ENCODE results near the gene SLC35F6. TPM values are rescaled to one million over a fixed set of nuclear protein-coding genes. Genes with fewer than 3 reads are reported as not detected.

SLC35F6 gene
- total RNA-seq, 4 donors from 2014 or later: 76.3 to 114 (median 86.2) TPM

DNA sequence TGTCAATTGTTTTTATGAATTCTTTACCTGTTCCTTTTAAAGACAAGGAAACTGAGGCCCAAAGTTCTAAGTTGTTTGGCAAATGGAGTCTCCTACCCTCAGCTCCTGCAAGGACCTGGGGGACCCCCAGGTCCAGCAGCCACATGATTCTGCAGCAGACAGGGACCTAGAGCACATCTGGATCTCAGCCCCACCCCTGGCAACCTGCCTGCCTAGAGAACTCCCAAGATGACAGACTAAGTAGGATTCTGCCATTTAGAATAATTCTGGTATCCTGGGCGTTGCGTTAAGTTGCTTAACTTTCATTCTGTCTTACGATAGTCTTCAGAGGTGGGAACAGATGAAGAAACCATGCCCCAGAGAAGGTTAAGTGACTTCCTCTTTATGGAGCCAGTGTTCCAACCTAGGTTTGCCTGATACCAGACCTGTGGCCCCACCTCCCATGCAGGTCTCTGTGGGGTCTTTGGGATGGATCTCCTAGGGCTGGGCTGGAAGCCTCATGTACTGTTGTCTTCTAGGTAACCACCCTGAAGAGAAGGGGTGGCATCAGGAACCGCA lies 16.2 kb downstream of the SLC35F6 start:
- no peak for TF ChIP-seq POLR2A (IDR thresholded peaks at IDR 0.05)
- TF ChIP-seq EP300 (IDR thresholded peaks at IDR 0.05): no peak
- TF ChIP-seq POLR2AphosphoS5 (IDR thresholded peaks at IDR 0.05): no peak
- TF ChIP-seq CTCF (IDR thresholded peaks at IDR 0.05): no peak
- Histone ChIP-seq H3K4me1 (peaks cover 42% of the 10 kb centered on the region), H3K4me3 (no peak overlapping the region), H3K27me3 (no peaks in the 10 kb centered on the region), H3K36me3 (peaks cover 62% of the 10 kb centered on the region), H3K9me3 (no peaks in the 10 kb centered on the region), H3K27ac (peak overlapping the region; percentile 57)
- WGBS: 56% methylated on average over 3 of the region's 4 CpGs
- DNase-seq (ENCODE audit: low spot score in 2 of 2): peak in 1 of 2 donors; percentile 75

DNA sequence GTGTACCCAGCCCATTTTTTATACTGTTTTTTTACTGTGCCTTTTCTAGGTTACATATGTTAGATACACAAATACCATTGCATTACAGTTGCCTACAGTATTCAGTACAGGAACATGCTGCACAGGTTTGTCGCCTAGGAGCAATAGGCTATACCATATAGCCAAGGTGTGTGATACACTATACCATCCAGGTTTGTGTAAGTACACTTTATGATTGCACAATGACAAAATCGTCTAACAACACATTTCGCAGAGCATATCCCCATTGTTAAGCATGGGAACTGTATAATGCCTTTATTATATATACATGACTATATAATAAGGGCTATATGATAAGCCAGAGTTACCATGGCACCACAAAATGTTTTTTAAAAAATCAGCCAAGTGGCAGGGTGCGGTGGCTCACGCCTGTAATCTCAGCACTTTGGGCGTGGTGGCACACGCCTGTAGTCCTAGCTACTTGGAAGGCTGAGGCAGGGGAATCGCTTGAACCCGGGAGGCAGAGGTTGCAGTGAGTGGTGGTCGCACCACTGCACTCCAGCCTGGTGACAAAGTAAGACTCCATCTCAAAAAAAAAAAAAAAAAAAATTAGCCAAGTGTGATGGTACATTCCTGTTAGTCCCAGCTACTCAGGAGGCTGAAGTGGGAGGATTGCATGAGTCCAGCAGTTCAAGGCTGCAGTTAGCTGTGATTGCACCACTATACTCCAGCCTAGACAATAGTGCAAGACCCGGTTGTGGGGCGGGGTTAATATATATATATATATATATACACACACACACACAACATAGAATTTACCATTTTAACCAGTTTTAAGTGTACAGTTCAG lies 19.0 kb downstream of the SLC35F6 start:
- no peak overlapping the region for H3K4me3 ChIP-seq
- peak overlapping the region; percentile 43 for H3K27ac ChIP-seq
- no peak for DNase-seq (ENCODE audit: low spot score in 2 of 2)
- H3K27me3 ChIP-seq: no peaks in the 10 kb centered on the region
- TF ChIP-seq EP300 (IDR thresholded peaks at IDR 0.05): no peak
- TF ChIP-seq POLR2A (IDR thresholded peaks at IDR 0.05): no peak
- TF ChIP-seq CTCF (IDR thresholded peaks at IDR 0.05): no peak
- no peak for TF ChIP-seq POLR2AphosphoS5 (IDR thresholded peaks at IDR 0.05)
- 52% methylated on average over 12 of the region's 12 CpGs for WGBS
- peaks cover 34% of the 10 kb centered on the region for H3K36me3 ChIP-seq
- H3K4me1 ChIP-seq: peaks cover 48% of the 10 kb centered on the region
- H3K9me3 ChIP-seq: no peaks in the 10 kb centered on the region

- peak overlapping the region; percentile 66 for H3K27ac ChIP-seq
- no peak for DNase-seq (ENCODE audit: low spot score in 2 of 2)
- peak overlapping the region; percentile 76 for H3K4me3 ChIP-seq
- H3K9me3 ChIP-seq: no peaks in the 10 kb centered on the region
- H3K36me3 ChIP-seq: peaks cover 18% of the 10 kb centered on the region
- peaks cover 42% of the 10 kb centered on the region for H3K4me1 ChIP-seq
- WGBS: 72% methylated on average over 12 of the region's 19 CpGs
- no peaks in the 10 kb centered on the region for H3K27me3 ChIP-seq
- TF ChIP-seq CTCF (IDR thresholded peaks at IDR 0.05) (no peak), POLR2AphosphoS5 (IDR thresholded peaks at IDR 0.05) (peak in 2 of 3 donors; percentile 16 to 19), POLR2A (IDR thresholded peaks at IDR 0.05) (no peak)
Measured at GRCh38 chr2:26784570-26785234, 20.6 kb downstream of the SLC35F6 start.

- H3K27me3 ChIP-seq: no peaks in the 10 kb centered on the region
- peaks cover 35% of the 10 kb centered on the region for H3K4me1 ChIP-seq
- no peaks in the 10 kb centered on the region for H3K9me3 ChIP-seq
- 2% methylated on average over 36 of the region's 55 CpGs for WGBS
- TF ChIP-seq POLR2AphosphoS5 (IDR thresholded peaks at IDR 0.05) (no peak), CTCF (IDR thresholded peaks at IDR 0.05) (peak in 1 of 2 donors; percentile 43), POLR2A (IDR thresholded peaks at IDR 0.05) (no peak)
- peak; percentile 98 to 99 for DNase-seq (ENCODE audit: low spot score in 2 of 2)
- H3K27ac ChIP-seq: peak within 1 kb of the TSS; percentile 66
- H3K4me3 ChIP-seq: peak within 1 kb of the TSS; percentile 76
- H3K36me3 ChIP-seq: peaks cover 9% of the 10 kb centered on the region
Measured at GRCh38 chr2:26785431-26786206, 21.5 kb downstream of the SLC35F6 start, which contains the start of gene CENPA. Gene CENPA (plus strand): TSS chr2:26786056. CDS start chr2:26786197, 141 bp downstream.

Measured in suprapubic skin (tissue), 4 donors.